Activated effector memory CD4-positive, alpha-beta T cell treated with anti-CD3 and anti-CD28 coated beads, Interleukin-2, amount 50 U/mL, for 16 hours (primary cell): Measurements from ENCODE around the gene DIPK1A.
"Not testable (repeated sequence)": the region's sequence is repeated elsewhere in the genome, so short reads cannot be mapped to it uniquely, and the experiment has no call there.

ENCODE experiments used
- DNase-seq: peaks from one replicate; pipeline ENCODE4 v3.0.0-alpha.2; 2020

DIPK1A gene

GRCh38 chr1:92975551-92976232 lies 14.4 kb upstream of the DIPK1A start:
- DNase-seq, result no peak

- not testable (repeated sequence) for DNase-seq
Measured at GRCh38 chr1:92974112-92974511, 12.8 kb upstream of the DIPK1A start.

GRCh38 chr1:92973203-92973897 lies 12.1 kb upstream of the DIPK1A start:
- DNase-seq, result no peak

GRCh38 chr1:92972409-92973129 lies 11.3 kb upstream of the DIPK1A start:
- DNase-seq, result no peak

DNA sequence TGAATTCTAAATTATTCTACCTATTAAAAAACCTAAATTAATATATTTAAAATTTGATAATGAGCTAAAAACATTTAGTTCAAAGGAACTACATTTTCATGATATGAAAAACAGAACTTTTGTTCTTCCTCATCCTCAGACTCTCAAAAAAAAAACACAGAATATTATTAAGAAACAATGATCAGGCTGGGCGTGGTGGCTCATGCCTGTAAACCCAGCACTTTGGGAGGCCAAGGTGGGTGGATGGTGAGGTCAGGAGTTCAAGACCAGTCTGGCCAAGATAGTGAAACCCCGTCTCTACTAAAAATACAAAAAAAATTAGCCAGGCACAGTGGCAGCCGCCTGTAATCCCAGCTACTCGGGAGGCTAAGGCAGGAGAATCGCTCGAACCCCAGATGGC lies 10.7 kb upstream of the DIPK1A start:
- not testable (repeated sequence) for DNase-seq

DNA sequence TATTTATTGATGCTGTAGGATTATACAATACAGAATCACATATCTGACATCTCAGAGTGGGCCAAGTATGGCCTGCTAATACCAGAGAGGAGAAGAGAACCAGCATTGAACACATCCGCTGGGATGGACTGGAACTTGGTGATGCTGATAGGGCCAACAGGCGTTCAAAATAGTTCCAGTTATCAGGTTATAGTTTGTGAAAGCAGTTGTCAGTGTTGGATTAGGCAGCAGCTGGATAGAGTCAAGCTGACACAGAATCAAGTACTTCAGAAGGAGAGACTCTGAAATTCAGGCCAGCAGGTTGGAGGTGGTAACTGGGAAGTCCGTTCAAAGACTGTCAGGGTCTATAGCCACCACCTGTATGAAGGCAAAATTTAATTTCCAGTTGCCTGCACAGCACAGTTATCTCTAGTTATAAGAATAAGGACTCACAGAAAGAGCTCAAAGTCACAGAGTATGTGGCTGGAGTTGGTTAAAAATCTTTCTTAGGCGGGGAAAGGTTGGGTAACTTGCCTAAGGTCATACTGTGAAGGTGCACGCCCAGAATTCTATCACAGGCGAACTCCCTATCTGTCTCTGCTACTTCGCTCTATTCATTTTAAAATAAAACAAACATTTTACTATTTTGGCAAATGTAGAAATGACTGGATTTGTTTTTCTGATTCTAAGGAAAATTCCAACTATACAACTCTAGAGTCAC lies 9.9 kb upstream of the DIPK1A start:
- no peak for DNase-seq

DNA sequence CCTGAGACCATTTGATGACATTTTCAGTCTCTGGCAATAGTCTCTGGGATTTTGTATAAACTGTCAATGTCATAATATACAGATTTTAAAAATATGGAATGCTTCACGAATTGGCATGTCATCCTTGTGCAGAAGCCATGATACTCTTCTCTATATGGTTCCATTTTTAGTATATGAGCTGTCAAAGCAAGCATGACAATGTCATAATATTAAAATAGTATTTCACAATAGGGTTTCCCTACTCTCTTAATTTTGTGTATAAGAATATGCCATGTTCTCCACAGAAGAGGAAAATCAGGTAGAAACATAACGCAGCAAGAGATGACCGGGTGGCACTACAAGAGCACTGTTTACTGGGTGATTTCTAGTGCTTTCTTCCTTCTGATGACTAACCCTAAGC lies 8.3 kb upstream of the DIPK1A start:
- no peak for DNase-seq

DNA sequence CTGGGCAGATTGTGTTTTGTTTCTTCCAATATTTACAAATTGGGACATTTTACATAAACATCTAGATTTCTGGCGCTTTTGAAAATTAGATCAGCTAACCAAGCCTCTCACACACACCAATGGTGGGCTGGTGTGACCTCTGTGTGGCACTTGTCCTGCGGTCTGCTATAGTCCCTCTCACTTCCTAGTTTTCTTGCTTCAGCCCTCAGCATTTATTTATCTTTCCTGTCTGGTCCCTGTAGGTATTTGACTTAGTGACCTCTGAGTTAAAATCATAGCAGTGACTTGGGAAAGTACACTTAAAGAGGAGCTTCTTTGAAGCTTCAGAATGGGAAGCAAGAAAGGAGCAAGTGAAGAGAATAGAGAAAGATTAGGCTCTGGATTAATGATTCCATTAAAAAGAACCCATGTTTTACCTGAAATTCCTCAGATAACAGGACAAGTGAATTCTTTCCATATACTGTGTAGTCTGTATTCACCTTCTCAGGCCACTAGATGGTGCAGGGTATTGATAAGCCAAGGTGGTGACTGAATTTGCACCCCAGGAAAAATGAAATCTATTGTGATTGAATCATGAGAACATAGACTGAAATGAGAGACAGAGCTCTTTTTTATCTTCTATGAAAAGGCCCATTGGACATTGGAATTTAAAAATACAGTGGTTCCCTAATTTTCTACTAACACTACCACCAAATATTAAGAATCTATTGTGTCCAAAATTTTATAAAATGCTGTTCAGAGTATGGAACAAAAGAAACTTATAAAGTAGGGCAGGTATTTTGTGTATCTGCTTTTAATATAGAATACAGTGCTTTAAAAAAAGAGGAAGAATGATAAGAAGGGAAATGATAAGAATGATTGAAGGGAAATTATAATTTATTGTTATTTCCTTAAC lies 7.1 kb upstream of the DIPK1A start:
- no peak for DNase-seq

GRCh38 chr1:92964998-92965397 lies 3.7 kb upstream of the DIPK1A start:
- DNase-seq, result no peak

DNA sequence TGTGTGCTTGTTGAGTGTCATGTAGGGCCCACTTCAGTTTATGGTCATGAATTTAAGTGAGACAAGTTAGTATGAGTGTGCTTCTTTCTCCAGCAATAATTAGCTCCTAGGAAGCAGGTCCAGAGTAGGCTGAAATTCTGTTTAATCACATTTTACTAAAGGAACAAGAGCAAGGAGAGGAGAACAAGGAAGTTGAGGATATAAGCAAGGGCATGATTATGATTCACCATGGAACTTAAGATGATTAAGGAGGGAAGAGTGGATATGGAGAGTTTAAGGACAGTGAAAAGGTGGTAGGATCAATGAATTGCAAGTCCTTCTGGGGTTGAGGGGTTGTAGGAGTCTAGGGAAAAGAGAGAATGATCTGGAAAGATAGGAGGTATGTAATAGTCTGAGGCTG lies 3.1 kb upstream of the DIPK1A start:
- DNase-seq, result no peak

DNA sequence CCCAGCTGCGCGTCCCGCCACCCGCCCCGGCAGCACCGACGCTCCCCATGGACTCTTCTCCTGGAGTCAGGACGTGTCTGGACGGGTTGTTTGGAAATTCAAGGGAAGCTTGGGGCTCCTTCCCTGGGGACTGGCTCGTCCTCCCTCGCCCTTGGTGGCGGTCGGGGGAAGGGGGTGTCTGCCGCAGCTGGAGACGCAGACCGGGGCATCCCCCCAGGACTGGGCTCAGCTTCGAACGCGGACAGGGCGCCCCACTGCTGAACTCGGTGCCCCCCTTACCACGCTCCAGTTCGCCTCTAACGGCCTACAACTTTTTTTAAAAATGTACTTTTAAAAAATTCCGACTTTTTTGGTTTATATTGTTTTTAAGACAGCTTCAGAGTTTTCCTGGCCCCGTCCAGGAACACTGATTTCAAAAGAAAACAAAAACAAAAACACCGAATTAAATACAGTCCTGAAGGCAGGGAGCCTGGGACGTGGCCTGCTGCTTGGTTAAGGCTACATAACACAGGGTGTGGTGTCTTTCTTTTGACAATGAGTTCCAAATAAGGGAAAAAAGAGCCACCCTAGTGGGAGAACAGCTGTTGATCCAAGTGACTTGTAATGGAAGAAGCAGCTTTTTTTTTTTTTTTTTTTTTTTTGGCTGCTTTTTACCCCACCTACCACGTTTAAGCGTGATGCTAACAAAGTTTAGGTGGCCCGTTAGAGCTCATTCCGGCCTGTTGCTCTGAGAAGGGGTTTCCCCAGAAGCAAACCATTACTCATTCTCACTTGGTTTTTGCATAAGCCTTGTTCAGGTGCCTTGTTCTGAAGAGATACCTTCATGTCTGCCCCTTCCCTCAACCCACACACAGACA lies 862 bp upstream of the DIPK1A start:
- peak; percentile 87 for DNase-seq

DNA sequence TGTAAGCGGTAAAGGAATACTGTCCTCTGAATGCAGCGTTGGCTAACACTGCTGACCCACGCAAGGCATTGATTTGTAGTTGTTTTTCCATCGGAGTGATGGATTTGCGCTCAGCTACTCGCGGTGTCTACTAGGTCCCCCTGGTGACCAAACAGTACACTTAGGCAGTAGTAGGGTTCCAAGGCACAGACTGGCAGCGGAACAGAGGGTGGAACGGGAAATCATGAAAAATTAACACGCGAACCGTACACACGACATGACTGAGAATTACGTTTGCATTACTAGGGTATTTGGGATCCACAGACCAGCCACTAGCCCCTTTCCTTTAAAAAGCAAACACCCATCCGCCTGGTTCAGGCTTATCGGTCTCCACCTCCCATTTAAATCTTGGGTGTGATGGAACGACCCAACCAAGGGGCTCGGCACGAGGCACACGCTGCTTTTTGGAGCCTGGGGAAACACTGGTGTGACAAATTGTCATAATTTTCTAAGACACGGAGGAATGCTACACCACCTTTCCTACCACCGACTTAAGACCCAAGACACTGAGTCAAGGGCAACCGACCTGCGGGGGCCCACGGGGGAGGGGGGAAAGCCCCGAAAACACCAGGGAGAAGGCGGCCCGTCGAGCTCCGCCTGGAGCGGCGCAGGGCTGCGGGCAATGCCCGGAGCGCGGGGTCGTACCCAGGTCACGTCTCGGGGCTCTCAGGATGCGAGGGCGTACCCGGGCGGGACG lies 699 bp downstream of the DIPK1A start:
- peak; percentile 87 for DNase-seq

- no peak for DNase-seq
Measured at GRCh38 chr1:92958203-92958970, 2.9 kb downstream of the DIPK1A start.

DNA sequence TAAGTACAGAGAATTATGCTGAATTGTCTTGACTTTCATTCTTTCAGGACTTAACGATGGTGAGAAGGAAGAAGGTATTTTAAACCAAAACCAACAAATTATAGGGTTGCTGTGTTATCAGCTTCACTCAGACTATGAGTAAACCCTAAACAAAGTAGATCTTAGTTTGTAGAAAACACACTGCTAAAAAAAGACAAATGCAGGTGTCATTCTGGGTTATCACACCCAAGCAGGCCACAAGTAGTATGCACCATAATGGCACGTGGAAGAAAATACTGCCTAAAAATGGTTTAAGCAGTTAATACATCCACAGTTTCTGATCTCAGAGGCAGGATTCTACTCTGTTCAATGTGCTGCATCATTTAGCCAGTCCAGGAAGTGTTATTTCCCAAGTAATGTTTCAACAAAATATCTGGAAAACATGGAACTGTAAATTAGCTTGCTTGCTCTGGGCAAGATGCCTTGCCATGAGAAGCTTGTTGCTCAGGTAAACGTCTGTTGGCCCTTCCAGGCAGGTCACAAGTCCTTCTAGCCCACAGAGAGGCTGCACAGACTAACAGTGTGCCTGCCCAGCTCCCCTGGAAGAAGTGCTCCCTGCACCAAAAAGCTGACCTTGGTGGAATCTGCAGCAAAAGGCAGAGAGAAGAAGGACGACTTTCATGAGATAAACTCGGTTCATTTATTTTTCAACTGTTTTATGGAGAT lies 4.1 kb downstream of the DIPK1A start:
- DNase-seq, result no peak

DNA sequence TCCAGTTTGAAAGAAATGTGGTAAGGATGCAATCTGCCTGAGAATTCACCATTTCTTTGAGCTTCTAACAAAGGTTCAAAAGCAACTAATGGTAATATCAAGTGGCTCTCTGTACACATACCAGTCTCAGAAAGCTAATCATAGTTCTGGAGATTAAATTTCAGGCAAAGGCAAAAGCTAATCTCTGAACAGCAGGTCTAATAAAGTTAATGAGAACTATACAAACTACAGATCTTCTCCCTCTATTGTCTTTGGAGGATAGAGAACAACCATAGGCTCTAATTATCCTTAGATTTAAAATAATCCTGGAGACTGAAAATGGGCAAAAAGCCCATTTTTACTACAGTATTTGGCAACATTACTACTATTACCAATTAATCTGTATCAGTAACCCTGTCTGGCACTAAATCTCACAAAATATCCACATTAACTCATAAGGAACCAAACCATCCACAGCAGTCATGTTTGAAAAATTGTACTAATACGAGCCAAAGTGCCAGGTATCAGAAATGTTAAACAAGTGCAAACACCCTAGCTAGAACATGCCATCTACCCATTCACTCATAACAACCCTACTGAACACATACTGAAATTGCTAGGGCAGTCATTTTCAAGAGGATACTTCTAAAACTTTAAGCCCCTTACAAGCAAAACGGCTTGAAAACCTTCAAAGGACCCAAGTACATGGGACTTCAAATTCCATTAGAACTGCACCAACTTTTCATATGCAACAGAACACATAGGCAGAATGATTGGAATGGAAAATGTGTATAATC lies 4.8 kb downstream of the DIPK1A start:
- no peak for DNase-seq

DNA sequence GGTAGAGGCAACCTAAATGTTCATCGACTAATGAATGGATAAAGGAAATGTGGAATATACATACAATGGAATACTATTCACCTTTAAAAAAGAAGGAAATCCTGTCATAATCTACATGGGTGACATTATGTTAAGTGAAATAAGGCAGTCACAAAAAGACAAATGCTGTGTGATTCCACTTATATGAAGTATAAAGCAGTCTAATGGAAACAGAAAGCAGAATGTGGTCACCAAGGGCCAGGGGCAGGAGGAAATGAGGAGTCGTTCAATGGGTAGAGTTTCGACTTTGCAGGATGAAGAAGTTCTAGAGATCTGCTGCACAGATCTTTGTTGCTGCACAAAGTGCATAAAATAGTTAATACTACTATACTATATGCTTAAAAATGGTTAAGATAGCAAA lies 7.8 kb downstream of the DIPK1A start:
- DNase-seq, result peak; percentile 72

DNA sequence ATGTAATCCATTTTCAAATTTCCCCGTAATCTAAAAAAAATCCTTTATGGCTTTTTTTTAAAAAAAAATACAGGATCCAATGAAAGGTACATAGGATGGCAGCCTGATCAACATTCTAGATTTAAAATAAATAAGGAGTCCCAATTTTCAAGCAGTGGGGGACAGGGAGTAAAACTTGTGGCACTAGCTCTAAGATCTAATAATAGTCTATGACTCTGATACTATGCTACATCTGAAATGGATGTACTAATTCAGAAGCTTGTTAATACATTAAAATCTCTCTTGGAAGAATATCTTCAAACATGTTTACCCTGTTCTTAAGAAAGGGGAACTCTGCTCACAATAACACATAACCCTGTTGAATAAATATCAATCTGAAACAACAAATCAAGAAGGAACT lies 8.5 kb downstream of the DIPK1A start:
- DNase-seq, result no peak

GRCh38 chr1:92951141-92951582 lies 10.1 kb downstream of the DIPK1A start:
- no peak for DNase-seq
